MCF 10A (cell line): ENCODE results near the gene PNMA3. TPM values are rescaled to one million over a fixed set of nuclear protein-coding genes. Genes with fewer than 3 reads are reported as not detected.
"Not testable (repeated sequence)": the region's sequence is repeated elsewhere in the genome, so short reads cannot be mapped to it uniquely, and the experiment has no call there.

Experiments
- BruUV-seq: library from RNA; stranded (reverse); fragments of 400-500 nt; replicated peaks from 2 replicates; lab custom pipeline; 2021; lab: Mats Ljungman, UMichigan
- CTCF ChIA-PET: fragments of 300-600 bp; sonication (Branson Sonifier 250); formaldehyde crosslinking; extraction: SDS; loops from one replicate; lab custom pipeline; 2021; ENCODE audit warnings: antibody characterized with exemption, inconsistent platforms; lab: Yijun Ruan, JAX
- POLR2A ChIA-PET: fragments of 300-600, 350-650 bp; sonication (Branson Sonifier 250); formaldehyde crosslinking; extraction: SDS; loops from one replicate; lab custom pipeline; 2020; ENCODE audit warnings: antibody characterized with exemption, inconsistent platforms; lab: Yijun Ruan, JAX
- DNase-seq: peaks from one replicate; pipeline ENCODE4 v3.0.0-alpha.2; 2018; ENCODE audit not compliant: unreplicated experiment
- H3K27ac Mint-ChIP-seq: one replicate; pipeline ENCODE4 v1.8.0; 2022; ENCODE audit warnings: mild to moderate bottlenecking, low read depth, mixed read lengths; ENCODE audit not compliant: unreplicated experiment
- H3K27me3 Mint-ChIP-seq: one replicate; pipeline ENCODE4 v1.8.0; 2022; ENCODE audit warnings: mixed read lengths; ENCODE audit not compliant: insufficient read depth, unreplicated experiment
- H3K36me3 Mint-ChIP-seq: one replicate; pipeline ENCODE4 v1.8.0; 2022; ENCODE audit warnings: mild to moderate bottlenecking, moderate library complexity, mixed read lengths; ENCODE audit not compliant: insufficient read depth, unreplicated experiment
- H3K4me1 Mint-ChIP-seq: one replicate; pipeline ENCODE4 v1.8.0; 2022; ENCODE audit warnings: mixed read lengths; ENCODE audit not compliant: insufficient read depth, unreplicated experiment
- H3K4me3 Mint-ChIP-seq: one replicate; pipeline ENCODE4 v1.8.0; 2022; ENCODE audit warnings: mild to moderate bottlenecking, moderate library complexity, mixed read lengths; ENCODE audit not compliant: unreplicated experiment
- H3K9me3 Mint-ChIP-seq: one replicate; pipeline ENCODE4 v1.8.0; 2022; ENCODE audit warnings: mixed read lengths; ENCODE audit not compliant: unreplicated experiment
- CTCF ChIP-seq: fragments of 200-600 bp; IDR thresholded peaks from one replicate; pipeline ENCODE4 v1.8.0; 2022; ENCODE audit warnings: antibody characterized with exemption, mild to moderate bottlenecking; ENCODE audit not compliant: unreplicated experiment
- intact Hi-C: fragments of 100-400 bp; cut with micrococcal nuclease; formaldehyde crosslinking; loops from 2 replicates; pipeline ENCODE4 v1.14.1; 2022
- total RNA-seq: library from RNA; stranded (reverse); gene quantifications from 2 replicates; pipeline ENCODE4 v1.2.3, GENCODE V29; 2022

The PNMA3 gene
- total RNA-seq, 1 experiment from 2014 or later, result not detected

- ChIA-PET CTCF (no interaction called here), POLR2A (no interaction called here)
- Mint-ChIP-seq H3K27ac (no peak overlapping the region), H3K4me1 (no peaks in the 10 kb centered on the region), H3K4me3 (no peak overlapping the region), H3K9me3 (no peaks in the 10 kb centered on the region), H3K27me3 (no peaks in the 10 kb centered on the region), H3K36me3 (no peaks in the 10 kb centered on the region)
- intact Hi-C loops, result no loop called here
- no TSS peak for BruUV-seq
- no peak for DNase-seq
- no peak for TF ChIP-seq CTCF
Measured at GRCh38 chrX:153074262-153074899, 18.1 kb downstream of the PNMA3 start.

GRCh38 chrX:153074935-153075334 is 18.7 kb downstream of the PNMA3 start:
- Mint-ChIP-seq H3K9me3 (no peaks in the 10 kb centered on the region), H3K27me3 (no peaks in the 10 kb centered on the region), H3K4me1 (no peaks in the 10 kb centered on the region), H3K27ac (no peak overlapping the region), H3K36me3 (no peaks in the 10 kb centered on the region), H3K4me3 (no peak overlapping the region)
- POLR2A ChIA-PET, result no interaction called here
- intact Hi-C loops, result no loop called here
- CTCF ChIA-PET, result no interaction called here
- BruUV-seq, result no TSS peak
- DNase-seq, result no peak
- no peak for TF ChIP-seq CTCF

GRCh38 chrX:153075366-153075765 is 19.1 kb downstream of the PNMA3 start:
- DNase-seq, result no peak
- Mint-ChIP-seq H3K27ac (no peak overlapping the region), H3K27me3 (no peaks in the 10 kb centered on the region), H3K4me3 (no peak overlapping the region), H3K9me3 (no peaks in the 10 kb centered on the region), H3K4me1 (no peaks in the 10 kb centered on the region), H3K36me3 (no peaks in the 10 kb centered on the region)
- no TSS peak for BruUV-seq
- ChIA-PET CTCF (no interaction called here), POLR2A (no interaction called here)
- intact Hi-C loops, result no loop called here
- TF ChIP-seq CTCF, result no peak

GRCh38 chrX:153077437-153078135 is 21.3 kb downstream of the PNMA3 start:
- CTCF ChIA-PET, POLR2A ChIA-PET, H3K36me3 Mint-ChIP-seq, H3K9me3 Mint-ChIP-seq, H3K27ac Mint-ChIP-seq, intact Hi-C loops, H3K4me3 Mint-ChIP-seq, H3K27me3 Mint-ChIP-seq, BruUV-seq, H3K4me1 Mint-ChIP-seq, DNase-seq: not testable (repeated sequence)

- not testable (repeated sequence) for H3K27ac Mint-ChIP-seq, H3K4me3 Mint-ChIP-seq, H3K9me3 Mint-ChIP-seq
Measured at GRCh38 chrX:153083238-153083923, 27.1 kb downstream of the PNMA3 start.

More at GRCh38 chrX:153083238-153083923, 27.1 kb downstream of the PNMA3 start:
- H3K4me1 Mint-ChIP-seq, H3K36me3 Mint-ChIP-seq, CTCF ChIA-PET, BruUV-seq, intact Hi-C loops, POLR2A ChIA-PET, H3K27me3 Mint-ChIP-seq, DNase-seq: not testable (repeated sequence)
